Mucosa of rectum (tissue), 2 donors: Measurements from ENCODE around the gene ESR1.
"Not testable (repeated sequence)": the region's sequence is repeated elsewhere in the genome, so short reads cannot be mapped to it uniquely, and the experiment has no call there.

Experiments used
- H3K27ac ChIP-seq, 2 donors: one replicate each; pipeline ENCODE4 v1.7.0; 2013; ENCODE audit warnings: inconsistent platforms in 2 of 2, low read depth in 2 of 2, low read length in 2 of 2
- H3K27me3 ChIP-seq, 2 donors: one replicate each; pipeline ENCODE4 v1.7.0; 2013; ENCODE audit warnings: low read length in 2 of 2; ENCODE audit not compliant: control insufficient read depth in 2 of 2, insufficient read depth in 2 of 2
- H3K36me3 ChIP-seq, 2 donors: one replicate each; pipeline ENCODE4 v1.7.0; 2013; ENCODE audit warnings: low read length in 2 of 2; ENCODE audit not compliant: control insufficient read depth in 2 of 2, insufficient read depth in 2 of 2
- H3K4me1 ChIP-seq, 2 donors: one replicate each; pipeline ENCODE4 v1.7.0; 2013; ENCODE audit warnings: low read length in 2 of 2, mild to moderate bottlenecking in 1 of 2; ENCODE audit not compliant: control insufficient read depth in 2 of 2, insufficient read depth in 2 of 2
- H3K4me3 ChIP-seq, 2 donors: one replicate each; pipeline ENCODE4 v1.7.0; 2013; ENCODE audit warnings: low read length in 2 of 2
- H3K9ac ChIP-seq, 2 donors: one replicate each; pipeline ENCODE4 v1.7.0; 2013; ENCODE audit warnings: low read length in 2 of 2, low read depth in 1 of 2, mild to moderate bottlenecking in 1 of 2
- H3K9me3 ChIP-seq, 2 donors: one replicate each; pipeline ENCODE4 v1.7.0; 2013; ENCODE audit warnings: low read length in 2 of 2; ENCODE audit not compliant: control insufficient read depth in 2 of 2
- donor health status: healthy.
- donor health status: Normal muscosa, but diverticular disease.

The ESR1 gene

GRCh38 chr6:151858294-151858693, 50.8 kb downstream of the ESR1 start:
- Histone ChIP-seq H3K27ac (no peak overlapping the region), H3K4me3 (no peak overlapping the region), H3K27me3 (no peaks in the 10 kb centered on the region), H3K4me1 (no peaks in the 10 kb centered on the region), H3K36me3 (no peaks in the 10 kb centered on the region), H3K9ac (no peak overlapping the region), H3K9me3 (no peaks in the 10 kb centered on the region)

DNA sequence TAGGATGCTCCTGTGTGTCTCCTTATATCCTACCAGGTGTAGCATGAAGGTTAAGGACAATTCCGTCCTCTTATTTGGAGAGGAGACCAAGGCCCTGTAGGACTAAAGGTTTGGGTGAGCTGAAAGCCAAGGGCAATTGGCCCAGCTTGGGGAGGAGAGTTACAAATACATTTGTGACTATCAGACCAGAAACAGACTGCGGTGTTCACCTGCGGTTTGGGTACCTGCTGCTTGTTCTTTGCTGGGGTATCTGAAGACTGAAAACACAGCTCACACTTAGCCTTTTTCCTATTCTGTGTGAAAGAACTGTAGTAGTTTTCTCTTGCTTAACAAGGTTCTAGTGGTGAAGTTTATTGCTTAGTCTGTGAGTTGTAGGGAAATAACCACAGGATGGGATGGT, 55.0 kb downstream of the ESR1 start:
- no peak overlapping the region for H3K4me3 ChIP-seq
- no peak overlapping the region for H3K27ac ChIP-seq
- H3K4me1 ChIP-seq, result no peaks in the 10 kb centered on the region
- H3K9ac ChIP-seq, result no peak overlapping the region
- no peaks in the 10 kb centered on the region for H3K27me3 ChIP-seq
- no peaks in the 10 kb centered on the region for H3K36me3 ChIP-seq
- H3K9me3 ChIP-seq, result no peaks in the 10 kb centered on the region

GRCh38 chr6:151867361-151867869, 59.9 kb downstream of the ESR1 start:
- not testable (repeated sequence) for H3K9ac ChIP-seq, H3K36me3 ChIP-seq, H3K9me3 ChIP-seq, H3K27me3 ChIP-seq, H3K4me3 ChIP-seq, H3K27ac ChIP-seq, H3K4me1 ChIP-seq

GRCh38 chr6:151869345-151869744, 61.9 kb downstream of the ESR1 start:
- Histone ChIP-seq H3K4me3 (no peak overlapping the region), H3K9me3 (peaks cover 0 to 1% of the 10 kb centered on the region in 2 donors), H3K4me1 (no peaks in the 10 kb centered on the region), H3K27me3 (no peaks in the 10 kb centered on the region), H3K9ac (no peak overlapping the region), H3K27ac (no peak overlapping the region), H3K36me3 (no peaks in the 10 kb centered on the region)

DNA sequence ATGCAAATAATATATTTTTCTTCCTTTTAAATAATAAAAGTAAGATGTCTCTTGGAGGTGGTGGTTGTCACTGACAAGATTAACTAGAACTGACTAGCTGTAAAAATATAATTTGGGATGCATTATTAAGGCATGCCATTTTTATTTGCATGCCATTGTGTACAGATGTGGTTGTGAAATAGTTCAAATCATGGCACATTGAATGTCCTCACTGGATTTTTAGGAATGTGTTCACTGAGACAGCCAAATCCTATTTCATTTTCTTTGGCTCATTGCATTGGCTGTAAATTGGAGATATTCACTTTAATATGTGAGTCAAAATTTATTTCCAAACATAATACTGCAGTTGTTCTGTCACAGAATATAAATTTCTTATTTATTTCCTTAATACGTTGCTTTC, 62.3 kb downstream of the ESR1 start:
- no peaks in the 10 kb centered on the region for H3K27me3 ChIP-seq
- no peak overlapping the region for H3K4me3 ChIP-seq
- H3K4me1 ChIP-seq, result no peaks in the 10 kb centered on the region
- no peaks in the 10 kb centered on the region for H3K36me3 ChIP-seq
- peaks cover 0 to 1% of the 10 kb centered on the region in 2 donors for H3K9me3 ChIP-seq
- H3K27ac ChIP-seq, result no peak overlapping the region
- no peak overlapping the region for H3K9ac ChIP-seq

GRCh38 chr6:151870375-151870774, 62.9 kb downstream of the ESR1 start:
- Histone ChIP-seq H3K4me3 (no peak overlapping the region), H3K9ac (no peak overlapping the region), H3K27me3 (no peaks in the 10 kb centered on the region), H3K27ac (no peak overlapping the region), H3K4me1 (no peaks in the 10 kb centered on the region), H3K9me3 (peaks cover 0 to 1% of the 10 kb centered on the region in 2 donors), H3K36me3 (no peaks in the 10 kb centered on the region)

DNA sequence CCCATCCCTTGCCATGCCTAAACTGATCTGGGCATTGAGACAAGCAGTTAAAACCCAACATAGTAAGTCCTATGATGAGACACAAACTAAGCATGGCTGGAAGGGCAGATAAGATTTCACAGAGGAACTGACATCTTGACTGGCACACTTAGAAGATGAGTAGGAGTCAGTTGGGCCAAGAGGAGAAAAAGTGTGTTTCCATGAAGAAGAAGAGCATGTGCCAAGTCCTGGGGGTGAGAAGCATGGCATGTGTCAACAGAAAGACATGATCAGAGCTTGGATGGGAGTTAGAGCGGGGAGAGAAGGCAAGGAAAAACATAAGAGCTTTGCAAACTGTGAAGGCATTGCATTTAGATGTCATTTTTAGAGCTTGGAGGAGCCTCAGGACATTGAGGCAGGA, 68.0 kb downstream of the ESR1 start:
- Histone ChIP-seq H3K9me3 (no peaks in the 10 kb centered on the region), H3K36me3 (no peaks in the 10 kb centered on the region), H3K4me1 (no peaks in the 10 kb centered on the region), H3K27ac (no peak overlapping the region), H3K27me3 (no peaks in the 10 kb centered on the region), H3K4me3 (no peak overlapping the region), H3K9ac (no peak overlapping the region)

DNA sequence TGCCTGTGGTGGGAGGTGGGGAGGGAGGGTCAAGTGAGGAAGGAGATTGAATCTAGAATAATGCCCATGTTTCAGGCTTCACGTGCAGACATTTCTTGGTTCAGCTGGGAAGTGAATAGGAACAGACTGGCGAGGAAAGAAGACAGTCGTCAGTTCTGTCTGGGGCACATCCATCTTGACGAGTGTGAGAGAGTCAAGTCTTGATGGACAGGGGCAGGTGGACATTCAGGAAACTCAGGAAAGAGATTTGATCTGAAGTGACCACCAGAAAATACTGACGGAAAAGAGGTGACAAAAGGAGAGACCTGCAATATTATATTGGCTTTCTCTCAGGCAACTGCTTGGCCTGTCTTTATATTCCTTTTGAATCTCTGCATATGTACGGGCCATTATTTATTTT, 68.6 kb downstream of the ESR1 start:
- H3K27ac ChIP-seq, result no peak overlapping the region
- no peaks in the 10 kb centered on the region for H3K36me3 ChIP-seq
- H3K4me1 ChIP-seq, result no peaks in the 10 kb centered on the region

DNA sequence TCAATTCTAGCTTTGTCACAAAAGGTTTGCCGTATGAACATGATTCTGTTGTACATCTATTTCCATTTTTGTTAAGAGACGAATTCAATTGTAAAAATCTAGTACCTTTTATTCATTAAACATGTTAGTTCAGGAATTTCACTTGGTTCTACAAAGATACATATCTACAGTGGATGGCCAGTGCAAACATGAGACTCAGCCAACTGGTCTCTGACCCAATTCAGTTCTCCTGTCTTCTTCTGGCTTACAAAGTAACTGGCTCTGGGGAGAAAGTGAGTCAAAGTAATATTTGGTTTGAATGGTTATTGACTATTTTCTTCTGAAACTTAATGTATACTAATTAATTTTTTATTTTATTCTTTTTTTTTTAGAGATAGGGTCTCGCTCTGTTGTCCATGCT, 70.0 kb downstream of the ESR1 start:
- no peaks in the 10 kb centered on the region for H3K4me1 ChIP-seq
- H3K9ac ChIP-seq, result no peak overlapping the region
- no peak overlapping the region for H3K4me3 ChIP-seq
- H3K36me3 ChIP-seq, result no peaks in the 10 kb centered on the region
- no peaks in the 10 kb centered on the region for H3K27me3 ChIP-seq
- no peaks in the 10 kb centered on the region for H3K9me3 ChIP-seq
- H3K27ac ChIP-seq, result no peak overlapping the region

More for the DNA sequence above, 68.6 kb downstream of the ESR1 start:
- H3K9me3 ChIP-seq, result no peaks in the 10 kb centered on the region
- H3K4me3 ChIP-seq, result no peak overlapping the region
- H3K9ac ChIP-seq, result no peak overlapping the region
- no peaks in the 10 kb centered on the region for H3K27me3 ChIP-seq

- H3K36me3 ChIP-seq, result no peaks in the 10 kb centered on the region
- H3K27me3 ChIP-seq, result no peaks in the 10 kb centered on the region
- no peaks in the 10 kb centered on the region for H3K4me1 ChIP-seq
- H3K9ac ChIP-seq, result no peak overlapping the region
- no peaks in the 10 kb centered on the region for H3K9me3 ChIP-seq
- H3K4me3 ChIP-seq, result no peak overlapping the region
- H3K27ac ChIP-seq, result no peak overlapping the region
These were observed 73.7 kb downstream of the ESR1 start for GRCh38 chr6:151881231-151881630.

DNA sequence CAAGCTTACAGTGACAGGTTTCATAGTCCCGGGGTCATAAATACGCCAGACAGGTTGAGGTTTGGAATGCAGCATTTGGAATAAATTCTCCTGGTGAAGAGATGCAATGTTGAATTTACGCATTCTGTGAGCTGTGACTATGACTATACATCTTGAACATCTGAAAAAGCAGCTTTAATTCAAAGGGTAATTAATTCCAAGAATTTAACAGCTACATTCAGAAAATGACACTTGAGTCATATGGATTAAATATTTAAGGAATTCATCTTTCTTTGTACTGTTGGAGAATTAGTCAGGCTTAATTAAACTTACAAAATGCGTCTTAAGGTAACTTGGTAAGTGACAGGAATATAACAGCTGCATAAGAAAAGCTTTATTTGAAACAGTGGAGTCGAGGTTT, 74.7 kb downstream of the ESR1 start:
- H3K4me1 ChIP-seq, result no peaks in the 10 kb centered on the region
- no peak overlapping the region for H3K4me3 ChIP-seq
- H3K27ac ChIP-seq, result no peak overlapping the region
- H3K9ac ChIP-seq, result no peak overlapping the region
- no peaks in the 10 kb centered on the region for H3K36me3 ChIP-seq
- H3K27me3 ChIP-seq, result no peaks in the 10 kb centered on the region
- H3K9me3 ChIP-seq, result no peaks in the 10 kb centered on the region
